Germinal center (tissue), 1 donor: ENCODE data around the gene TOP1.

Source experiments
- DNase-seq: peaks from one replicate; pipeline ENCODE4 v3.0.0; 2012; ENCODE audit warnings: mixed read lengths, low spot score

TOP1 gene

DNA sequence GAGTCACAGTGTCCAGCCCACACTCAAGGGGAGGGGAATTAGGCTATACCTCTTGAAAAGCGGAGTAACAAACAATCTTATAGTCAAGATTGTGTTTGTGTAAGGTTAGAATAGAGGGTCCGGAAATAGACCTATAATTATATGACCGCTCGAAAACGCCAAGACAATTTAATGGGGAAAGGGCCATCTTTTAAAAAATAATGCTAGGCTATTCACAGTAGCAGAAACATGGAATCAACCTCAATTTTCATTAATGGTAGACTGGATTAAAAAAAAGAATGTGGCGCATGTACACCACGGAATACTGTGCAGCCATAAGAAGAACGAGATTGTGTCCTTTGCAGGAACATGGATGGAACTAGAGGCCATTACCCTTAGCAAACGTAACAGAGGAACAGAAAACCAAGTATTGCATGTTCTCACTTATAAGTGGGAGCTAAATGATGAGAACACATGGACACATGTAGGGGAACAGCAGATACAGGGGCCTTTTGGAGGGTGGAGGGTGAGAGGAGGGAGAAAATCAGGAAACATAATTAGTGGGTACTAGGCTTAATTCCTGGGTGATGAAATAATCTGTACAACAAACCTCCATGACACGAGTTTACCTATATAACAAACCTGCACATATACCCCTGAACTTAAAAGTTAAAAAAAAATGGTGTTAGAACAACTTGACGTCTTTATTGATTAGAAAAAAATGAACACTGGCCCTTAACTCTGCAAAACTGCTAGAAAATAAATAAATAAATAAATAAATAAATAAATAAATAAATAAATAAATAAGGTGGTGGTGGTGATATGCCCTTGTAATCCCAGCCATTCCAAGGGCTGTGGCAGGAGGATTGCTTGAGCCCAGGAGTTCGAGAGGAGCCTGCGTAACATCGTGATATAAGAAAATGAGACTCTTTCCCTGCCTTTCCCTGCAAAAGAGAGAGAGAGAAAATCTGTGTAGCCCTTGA is 30.3 kb downstream of the TOP1 start:
- no peak for DNase-seq

DNA sequence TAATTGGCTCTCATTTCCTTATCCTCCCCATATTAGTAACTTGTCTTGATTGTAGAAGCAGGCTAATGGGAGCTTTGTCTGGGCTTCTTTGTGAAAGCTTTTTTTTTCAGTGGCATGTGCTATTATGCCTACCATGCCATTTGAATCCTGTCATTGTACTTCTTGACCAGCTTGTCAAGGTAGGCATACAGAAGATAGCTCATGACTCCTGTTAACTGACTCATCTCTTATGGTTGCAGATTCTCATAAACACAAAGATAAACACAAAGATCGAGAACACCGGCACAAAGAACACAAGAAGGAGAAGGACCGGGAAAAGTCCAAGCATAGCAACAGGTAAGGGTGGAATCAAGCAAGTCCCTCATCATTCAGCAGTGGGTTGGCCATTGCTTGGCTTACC is 32.5 kb downstream of the TOP1 start:
- DNase-seq: no peak

DNA sequence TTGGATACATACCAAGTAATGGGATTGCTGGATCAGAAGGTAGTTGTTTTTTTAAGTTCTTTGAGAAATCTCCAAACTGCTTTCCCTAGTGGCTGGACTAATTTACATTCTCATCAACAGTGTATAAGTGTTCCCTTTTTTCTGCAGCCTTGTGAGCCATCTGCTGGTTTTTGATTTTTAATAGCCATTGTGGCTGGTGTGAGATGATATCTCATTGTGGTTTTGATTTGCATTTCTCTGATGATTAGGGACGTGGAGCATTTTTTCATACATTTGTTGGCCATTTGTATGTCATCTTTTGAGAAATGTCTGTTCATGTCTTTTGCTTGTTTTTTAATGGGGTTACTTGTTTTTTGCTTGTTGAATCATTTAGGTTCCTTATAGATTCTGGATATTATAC is 34.8 kb downstream of the TOP1 start:
- DNase-seq: no peak

DNA sequence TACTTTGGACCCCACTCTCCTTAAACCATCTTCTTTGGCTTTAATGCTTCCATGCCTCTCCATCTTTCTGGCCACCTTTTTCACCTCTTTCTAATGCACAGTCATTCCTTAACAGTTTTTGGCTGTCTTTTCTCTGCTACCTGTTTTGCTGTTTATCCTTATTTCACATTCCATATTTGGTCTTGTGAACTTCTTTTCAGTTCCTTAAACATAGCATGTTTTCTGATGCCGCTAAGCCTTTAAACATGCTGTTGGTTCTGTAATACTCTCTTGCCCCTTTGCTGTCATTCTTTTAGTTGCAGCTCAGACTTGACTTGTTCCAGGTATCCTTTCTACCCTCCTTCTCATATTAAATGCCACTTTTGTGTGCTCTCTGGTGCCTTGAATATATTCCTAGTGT is 35.8 kb downstream of the TOP1 start:
- no peak for DNase-seq

DNA sequence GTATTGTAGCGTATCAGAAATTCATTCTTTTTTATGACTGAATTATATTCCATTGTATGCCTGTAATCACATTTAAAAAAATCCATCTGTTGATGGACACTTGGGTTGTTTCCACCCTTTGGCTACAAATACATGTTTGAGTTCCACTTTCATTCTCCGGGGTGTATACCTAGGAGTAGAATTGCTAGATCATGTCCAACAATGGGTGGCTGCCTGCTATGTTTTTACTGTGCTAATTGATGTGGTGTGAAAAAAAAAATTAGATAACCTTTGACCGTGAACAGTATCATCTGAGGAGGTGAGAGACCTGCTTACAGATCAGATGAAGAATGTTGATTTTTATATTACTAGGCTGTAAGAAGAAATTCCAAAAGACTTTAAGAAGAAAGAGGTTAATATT is 37.1 kb downstream of the TOP1 start:
- DNase-seq: no peak

DNA sequence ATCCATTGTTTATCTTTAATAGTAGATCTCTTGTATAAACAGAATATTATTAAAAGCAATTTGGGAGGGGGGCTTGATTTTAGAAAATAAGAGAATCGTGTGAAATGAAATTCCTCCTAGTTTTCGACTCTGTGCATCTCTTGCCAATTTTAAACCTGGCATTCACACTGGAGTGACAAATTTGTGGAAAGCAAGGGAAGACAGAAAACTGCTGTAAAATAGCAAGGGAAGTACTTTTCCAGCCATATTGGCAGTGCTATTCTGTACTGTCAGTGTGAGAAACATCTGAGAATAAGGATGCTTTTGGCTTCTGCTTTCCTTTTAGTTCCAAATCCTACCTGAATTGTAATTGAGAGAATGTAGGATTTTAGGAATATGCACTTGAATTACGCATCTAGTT is 40.2 kb downstream of the TOP1 start:
- DNase-seq: no peak

DNA sequence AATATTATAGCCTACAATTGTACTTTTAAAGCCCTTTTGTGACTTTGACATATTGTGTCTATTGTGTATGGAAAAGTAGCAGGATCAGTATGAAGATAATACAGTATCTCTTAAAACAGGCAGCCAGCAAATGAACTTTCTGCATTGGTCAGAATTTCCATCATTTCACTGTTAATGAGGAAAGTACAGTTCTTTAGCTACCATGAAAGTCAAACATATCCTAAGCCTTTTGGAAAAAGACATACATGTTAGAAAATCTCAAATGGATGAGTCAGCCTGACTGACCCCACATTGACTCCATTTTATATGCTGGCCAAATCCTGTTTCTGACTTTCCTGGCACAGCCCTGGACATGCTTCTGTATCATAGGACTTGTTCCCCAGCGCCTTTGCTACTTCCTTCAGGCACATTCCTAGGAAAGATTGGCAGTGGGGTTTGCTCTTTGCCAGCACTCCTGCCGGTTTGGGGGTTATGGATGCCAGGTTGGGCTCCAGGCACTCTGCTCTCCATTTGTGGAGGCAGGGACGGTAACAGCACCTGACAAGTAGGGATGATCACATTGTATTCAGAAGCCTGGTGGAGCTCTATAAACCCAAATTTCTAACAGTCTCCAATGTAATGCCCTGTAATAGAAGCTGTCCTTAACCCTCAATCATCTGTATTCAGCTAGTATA is 43.7 kb downstream of the TOP1 start:
- no peak for DNase-seq

DNA sequence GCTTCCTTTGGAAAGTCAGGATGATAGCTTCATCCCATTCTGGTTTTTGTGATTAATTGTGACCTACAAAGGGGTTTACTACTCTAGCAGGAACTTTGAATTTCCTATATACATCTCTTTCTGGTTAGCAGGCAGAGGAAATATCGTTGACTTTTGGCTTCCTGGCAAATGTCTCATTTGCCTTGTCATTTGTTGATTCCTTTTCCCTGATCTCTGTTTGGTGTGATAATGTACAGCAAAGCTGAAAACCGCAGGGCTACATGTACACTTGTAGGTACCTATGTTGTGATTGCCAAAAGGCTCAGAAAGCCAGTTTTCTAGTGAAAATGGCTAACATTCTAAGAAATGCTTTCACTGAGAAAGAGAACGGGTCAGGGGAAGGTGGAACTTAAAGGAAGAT is 44.3 kb downstream of the TOP1 start:
- DNase-seq: no peak

DNA sequence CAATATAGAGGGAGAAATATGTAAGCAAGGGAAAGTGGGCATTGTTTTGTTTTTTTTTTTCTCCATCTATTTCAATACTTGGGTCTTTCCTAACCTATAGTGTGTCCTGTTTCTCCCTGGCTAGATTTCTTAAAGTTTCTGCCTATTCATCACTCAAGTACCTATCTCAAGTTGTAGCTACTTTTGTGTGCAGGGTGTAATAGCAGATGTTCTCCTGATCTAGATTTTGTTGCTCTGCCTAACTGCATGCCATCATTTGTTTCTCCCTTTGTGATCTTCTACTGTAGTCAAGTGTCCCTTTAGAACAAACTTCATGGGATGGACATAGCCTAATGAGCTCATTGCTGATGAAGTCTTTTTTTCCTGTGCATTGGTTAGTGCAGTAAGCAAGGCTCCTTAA is 45.8 kb downstream of the TOP1 start:
- DNase-seq: no peak

DNA sequence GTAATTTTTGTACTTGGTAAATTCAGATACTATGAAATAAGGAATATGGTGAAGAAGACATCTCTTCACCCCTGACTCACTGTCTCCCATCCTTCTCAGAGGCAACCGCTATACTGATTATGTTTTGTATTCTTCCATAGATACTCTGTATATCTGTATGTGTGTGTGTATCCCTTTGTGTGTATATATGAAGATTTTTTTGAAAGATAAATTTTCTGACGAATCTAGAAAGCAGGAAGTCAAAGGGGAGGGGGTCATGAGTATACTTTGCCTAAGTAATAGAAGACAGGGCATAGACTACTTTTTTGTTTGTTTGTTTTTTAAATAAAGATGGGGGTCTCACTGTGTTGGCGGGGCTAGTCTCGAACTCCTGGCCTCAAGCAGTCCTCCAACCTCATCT is 48.2 kb downstream of the TOP1 start:
- DNase-seq: no peak

DNA sequence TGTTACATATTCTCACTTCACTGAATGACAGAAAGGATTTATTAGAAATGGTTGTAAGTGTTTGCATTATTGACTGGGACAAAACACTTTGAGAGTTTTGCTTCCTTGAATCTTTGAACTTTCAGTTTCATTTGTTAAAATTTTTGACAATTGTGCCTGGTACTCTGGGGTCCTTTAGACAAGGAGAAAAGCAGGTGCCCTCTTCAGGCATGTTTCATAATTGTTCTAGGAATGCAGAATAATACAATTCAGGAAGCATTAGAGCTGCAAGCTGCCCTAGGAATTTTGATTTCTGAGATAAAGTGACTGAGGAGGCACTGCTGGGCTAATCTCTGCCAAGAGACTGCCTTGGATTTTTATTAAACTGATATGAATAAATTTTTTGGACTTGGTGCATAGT is 49.7 kb downstream of the TOP1 start:
- peak; percentile 34 for DNase-seq

DNA sequence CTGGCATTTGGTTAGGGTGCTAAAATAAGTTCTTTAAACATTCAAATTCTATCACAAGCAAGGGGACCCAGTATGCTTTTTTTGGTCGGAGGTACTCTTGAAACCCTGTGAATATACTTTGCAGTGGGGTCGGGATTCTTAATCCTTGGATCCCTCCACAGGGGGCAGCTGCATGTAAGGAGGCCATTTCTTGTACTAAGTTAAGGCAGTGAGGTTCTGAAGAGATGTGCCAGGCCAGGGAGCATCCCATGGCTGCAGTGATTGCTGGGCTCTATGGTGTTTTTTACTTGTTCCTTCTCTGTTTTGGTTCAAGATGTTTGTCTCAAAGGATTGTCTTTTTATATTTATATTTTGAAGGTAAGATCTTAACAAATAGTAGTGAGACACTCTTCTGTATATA is 50.4 kb downstream of the TOP1 start:
- no peak for DNase-seq

DNA sequence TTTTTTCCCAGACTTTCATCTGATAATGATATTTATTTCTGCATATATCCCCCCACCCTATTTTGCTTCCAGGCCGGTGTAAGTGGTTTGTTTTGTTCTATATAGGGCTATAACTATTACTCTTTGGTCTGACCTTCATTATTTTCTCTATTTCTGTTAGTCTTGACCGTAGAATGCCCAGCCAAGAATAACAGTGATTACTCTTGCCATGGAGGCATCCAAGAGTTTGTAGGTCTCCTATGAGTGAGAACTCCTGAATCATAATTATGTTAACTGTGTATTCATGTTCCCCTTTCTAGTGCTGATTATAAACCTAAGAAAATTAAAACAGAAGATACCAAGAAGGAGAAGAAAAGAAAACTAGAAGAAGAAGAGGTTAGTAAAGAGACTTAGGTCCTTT is 52.2 kb downstream of the TOP1 start:
- no peak for DNase-seq

DNA sequence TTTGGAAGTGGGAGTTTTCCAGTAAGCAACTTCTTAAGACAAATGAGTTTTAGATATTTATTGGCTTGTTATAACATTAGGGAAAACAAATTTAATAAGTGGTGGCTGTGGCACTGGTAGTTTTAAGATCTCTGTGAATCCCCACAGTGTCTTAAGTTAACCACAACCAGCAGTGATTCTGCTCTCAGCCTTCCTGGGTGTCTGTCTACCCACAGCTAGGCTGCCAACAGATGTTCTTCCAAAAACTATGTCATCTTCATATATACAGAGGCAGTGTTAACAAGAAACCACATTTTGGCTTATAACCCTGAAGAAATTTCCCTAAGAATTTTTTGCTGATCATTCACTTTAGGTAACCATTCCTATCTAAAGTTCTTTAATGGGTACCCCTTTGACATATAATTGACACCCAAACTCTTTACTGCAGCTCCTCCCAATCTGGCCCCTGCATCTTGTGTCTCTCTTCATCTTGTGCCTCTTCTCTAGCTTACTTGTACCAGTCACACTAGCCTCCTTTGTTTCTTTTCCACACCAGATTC is 52.7 kb downstream of the TOP1 start:
- no peak for DNase-seq

DNA sequence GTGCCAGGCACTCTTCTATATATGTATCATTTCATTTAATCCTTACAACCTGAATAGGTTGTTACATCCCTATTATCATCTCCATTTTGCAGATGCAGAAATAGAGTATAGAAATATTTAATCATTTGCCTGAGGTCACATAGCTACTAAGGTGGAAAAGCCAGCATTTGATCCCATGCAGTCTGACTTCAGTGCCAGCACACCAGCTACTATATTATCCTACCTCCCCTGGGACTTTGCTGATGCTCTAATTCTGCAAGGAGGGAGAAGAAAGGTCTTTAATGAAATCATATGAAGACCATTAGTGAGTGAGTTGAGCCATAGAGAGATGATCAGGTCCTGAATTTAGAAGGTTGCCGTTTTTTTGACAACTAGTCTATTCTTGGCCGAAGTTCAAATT is 53.7 kb downstream of the TOP1 start:
- DNase-seq: no peak

DNA sequence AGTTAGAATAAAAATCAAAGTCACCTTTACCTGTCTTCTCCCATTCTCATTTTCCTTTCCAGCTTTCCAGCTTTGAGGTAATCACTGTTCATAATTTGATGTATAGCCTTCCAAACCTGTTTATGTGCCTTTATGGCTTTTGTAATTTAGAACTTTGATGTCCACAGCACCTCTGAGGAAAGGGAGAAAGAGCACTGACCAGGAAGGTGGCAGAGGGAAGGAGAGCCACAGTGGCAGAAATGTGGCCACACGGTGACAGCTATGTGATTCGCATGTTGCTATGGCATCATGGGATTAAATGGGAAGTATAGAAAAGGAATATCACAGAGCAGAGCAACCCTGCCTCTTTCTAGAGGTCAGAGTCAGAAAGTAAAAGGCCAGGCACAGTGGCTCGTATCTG is 57.0 kb downstream of the TOP1 start:
- no peak for DNase-seq

DNA sequence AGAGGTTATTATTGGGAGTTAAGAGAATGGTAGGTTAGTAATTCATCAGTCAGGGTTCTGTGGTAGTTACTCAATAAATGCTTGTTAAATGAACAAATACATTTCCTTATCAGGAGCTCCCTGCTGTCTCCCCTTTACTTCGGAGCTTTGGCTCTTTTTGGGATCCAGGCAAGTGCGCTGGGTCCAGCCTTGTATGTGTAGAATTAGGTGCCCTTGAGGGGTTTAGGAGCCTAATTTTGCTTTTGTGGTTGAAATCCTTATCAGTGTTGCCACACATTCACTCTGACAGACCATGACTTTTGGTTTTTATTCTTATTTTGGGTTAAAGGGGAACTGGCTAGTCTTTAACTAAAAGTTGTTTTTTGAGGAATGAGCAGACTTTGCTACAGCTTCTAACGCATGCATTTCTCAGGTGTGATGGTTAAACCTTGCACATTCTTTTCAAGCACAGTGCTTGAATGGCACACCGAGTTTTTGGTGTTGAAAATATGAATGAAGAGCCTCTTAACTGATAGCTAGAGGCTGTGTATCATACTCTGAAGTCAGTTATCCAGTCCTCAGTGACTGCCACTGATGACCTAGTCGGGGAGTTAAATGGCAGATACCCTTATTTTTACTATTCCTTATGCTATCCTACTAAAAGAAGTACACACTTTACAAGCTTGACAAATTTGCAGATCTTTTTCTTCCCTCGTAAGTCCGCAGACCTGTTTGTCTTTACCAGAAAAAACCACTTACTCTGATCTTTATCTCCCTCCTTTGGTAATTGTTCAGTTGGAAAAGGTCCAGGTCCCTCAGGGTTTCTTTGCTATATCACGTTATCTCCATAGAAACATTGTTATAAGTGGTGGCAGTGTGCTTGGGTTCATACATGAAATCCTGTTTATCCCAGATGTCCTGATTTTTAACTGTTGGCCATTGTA is 58.0 kb downstream of the TOP1 start:
- no peak for DNase-seq

DNA sequence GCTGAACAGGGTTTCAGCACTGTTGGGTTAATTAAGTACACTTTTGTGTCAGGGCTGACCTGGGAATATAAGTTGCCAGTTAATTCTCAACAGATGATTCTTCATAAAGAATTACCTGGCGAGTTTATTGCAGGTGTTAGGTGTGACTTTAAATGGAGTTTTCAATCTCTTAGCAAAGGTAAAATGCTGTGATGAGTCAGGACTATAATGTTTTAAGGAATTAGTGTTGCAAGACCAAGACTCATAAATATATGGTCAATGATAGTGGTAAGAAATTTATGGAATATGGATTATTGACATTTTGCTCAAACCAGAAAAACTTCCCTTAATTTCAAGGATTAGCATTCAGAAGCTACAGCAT is 58.7 kb downstream of the TOP1 start:
- DNase-seq: no peak

DNA sequence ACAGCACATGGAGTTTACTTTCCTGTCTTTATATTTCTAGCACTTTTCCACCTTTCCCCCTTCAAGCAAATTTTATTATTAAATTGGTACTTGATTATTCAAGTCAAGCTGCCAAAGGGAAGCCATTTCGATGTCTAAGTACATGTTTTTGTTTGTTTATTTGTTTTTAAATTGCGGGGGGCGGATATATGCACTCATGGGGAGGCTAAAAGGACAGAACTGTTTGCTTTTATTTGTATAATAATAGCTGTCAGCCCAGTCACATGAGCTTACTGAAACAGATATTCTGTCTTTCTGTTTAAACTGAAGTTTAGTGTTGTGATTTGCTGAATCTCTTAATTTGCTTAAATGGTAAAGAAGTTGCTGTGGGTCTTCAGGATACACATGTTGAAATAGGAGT is 59.2 kb downstream of the TOP1 start:
- DNase-seq: no peak

DNA sequence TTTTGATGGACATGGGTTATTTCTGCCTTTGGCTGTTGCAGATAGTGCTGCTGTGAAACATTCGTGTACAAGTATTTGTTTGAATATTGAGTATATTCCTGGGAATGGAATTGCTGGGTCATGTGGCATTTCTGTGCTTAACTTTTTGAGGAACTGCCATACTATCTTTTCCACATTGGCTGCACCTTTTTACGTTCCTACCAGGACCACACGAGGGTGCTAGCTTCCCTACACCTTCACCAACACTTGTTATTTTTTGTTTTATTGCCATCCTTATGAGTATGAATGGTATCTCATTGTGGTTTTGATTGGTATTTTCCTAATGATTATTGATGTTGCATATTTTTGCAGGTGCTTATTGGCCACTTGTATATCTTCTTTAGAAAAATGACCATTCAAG is 60.9 kb downstream of the TOP1 start:
- no peak for DNase-seq

DNA sequence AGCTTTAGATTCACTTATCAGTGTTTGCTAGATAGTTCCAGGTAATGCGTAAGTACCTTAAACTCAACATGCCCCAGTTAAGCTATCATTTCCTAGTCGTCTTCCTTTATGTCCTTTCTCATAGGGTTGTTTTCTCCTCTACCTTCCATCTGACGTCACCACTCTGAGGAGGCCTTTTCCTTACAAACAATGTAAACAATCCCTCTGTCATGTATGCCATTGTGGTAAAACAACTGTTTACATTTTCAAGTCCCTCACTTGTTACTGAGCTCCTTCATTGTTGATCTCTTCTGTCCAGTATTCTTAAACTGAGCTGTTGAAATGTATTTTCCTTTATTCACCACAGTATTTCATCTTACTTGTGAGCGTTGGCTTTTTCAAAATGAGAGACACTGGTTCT is 63.3 kb downstream of the TOP1 start:
- DNase-seq: no peak

DNA sequence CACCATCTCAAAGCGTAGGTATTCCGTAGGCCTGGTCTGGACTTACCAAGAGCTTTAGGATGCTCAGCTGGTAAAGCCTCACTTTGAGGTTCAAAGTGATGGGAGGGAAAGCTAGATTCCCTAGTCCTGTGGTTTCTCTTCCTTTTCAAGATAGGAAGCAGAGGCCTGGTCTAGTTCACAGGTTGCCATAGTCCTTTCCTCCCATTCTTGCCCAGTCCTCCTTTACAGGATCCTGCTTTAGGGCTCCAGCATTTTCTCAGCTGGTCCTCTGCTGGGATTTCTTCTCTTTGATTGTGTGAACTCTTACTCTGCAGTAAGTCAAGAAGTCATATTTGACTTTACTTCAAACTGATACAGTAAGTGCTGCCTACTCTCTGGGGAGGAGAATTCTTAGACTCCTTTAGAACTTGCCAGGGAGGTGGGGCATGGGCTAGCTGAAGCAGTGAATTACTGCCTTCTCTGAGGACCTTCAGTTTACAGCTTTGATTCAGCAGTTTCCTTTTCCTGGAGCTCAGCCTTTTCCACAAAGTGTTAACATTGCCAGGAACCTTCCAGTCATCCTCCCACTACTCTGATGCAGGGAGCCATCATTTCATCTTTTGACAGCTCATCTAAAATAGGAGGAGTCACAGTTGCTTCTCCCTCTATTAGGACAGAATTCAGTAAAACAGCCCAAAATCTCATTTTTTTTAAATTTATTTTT is 65.9 kb downstream of the TOP1 start:
- DNase-seq: no peak
